H9 (cell line): ENCODE results near the gene CCL13. TPM values are rescaled to one million over a fixed set of nuclear protein-coding genes. Genes with fewer than 3 reads are reported as not detected.

Experiments used
- DNase-seq: peaks from one replicate; pipeline ENCODE4 v3.0.0-alpha.2; 2017
- H2AFZ ChIP-seq: one replicate; pipeline ENCODE4 v1.6.1; 2013; ENCODE audit warnings: mild to moderate bottlenecking, low read length, control low read depth, moderate library complexity
- H2AK5ac ChIP-seq: 2 replicates; pipeline ENCODE4 v1.6.1; 2013; ENCODE audit warnings: low read length, control low read depth, mixed read lengths; ENCODE audit not compliant: insufficient read length
- H2BK120ac ChIP-seq: one replicate; pipeline ENCODE4 v1.6.1; 2013; ENCODE audit warnings: low read depth, mild to moderate bottlenecking, low read length, control low read depth, inconsistent platforms; ENCODE audit not compliant: poor library complexity, severe bottlenecking
- H2BK12ac ChIP-seq: 2 replicates; pipeline ENCODE4 v1.6.1; 2013; ENCODE audit warnings: low read length, control low read depth, mixed read lengths, low read depth; ENCODE audit not compliant: insufficient read length
- H2BK15ac ChIP-seq: 2 replicates; pipeline ENCODE4 v1.6.1; 2013; ENCODE audit warnings: low read depth, low read length, control low read depth
- H2BK20ac ChIP-seq: one replicate; pipeline ENCODE4 v1.6.1; 2013; ENCODE audit warnings: low read depth, mild to moderate bottlenecking, low read length, control low read depth, inconsistent platforms; ENCODE audit not compliant: poor library complexity, severe bottlenecking
- H2BK5ac ChIP-seq: 2 replicates; pipeline ENCODE4 v1.6.1; 2013; ENCODE audit warnings: low read length, control low read depth, mixed read lengths; ENCODE audit not compliant: insufficient read length
- H3K14ac ChIP-seq: 2 replicates; pipeline ENCODE4 v1.6.1; 2013; ENCODE audit warnings: low read length, control low read depth; ENCODE audit not compliant: insufficient read depth
- H3K18ac ChIP-seq: 2 replicates; pipeline ENCODE4 v1.6.1; 2013; ENCODE audit warnings: low read depth, mild to moderate bottlenecking, mixed read lengths, low read length, control low read depth; ENCODE audit not compliant: insufficient read length
- H3K23ac ChIP-seq: 2 replicates; pipeline ENCODE4 v1.6.1; 2013; ENCODE audit warnings: low read length, control low read depth, mixed read lengths, low read depth; ENCODE audit not compliant: insufficient read length
- H3K23me2 ChIP-seq: 2 replicates; pipeline ENCODE4 v1.6.1; 2013; ENCODE audit warnings: low read depth, mild to moderate bottlenecking, mixed read lengths, low read length, control low read depth; ENCODE audit not compliant: insufficient read length, poor library complexity, severe bottlenecking
- H3K27ac ChIP-seq: 2 replicates; pipeline ENCODE4 v1.5.1; 2013; ENCODE audit warnings: low read length, control low read depth, mixed read lengths, low read depth; ENCODE audit not compliant: insufficient read length
- H3K27me3 ChIP-seq: 2 replicates; pipeline ENCODE4 v1.6.1; 2013; ENCODE audit warnings: low read length, control low read depth, inconsistent platforms; ENCODE audit not compliant: insufficient read depth
- H3K4ac ChIP-seq: 2 replicates; pipeline ENCODE4 v1.6.1; 2013; ENCODE audit warnings: low read depth, mild to moderate bottlenecking, control low read depth, inconsistent platforms, low read length, moderate library complexity
- H3K4me1 ChIP-seq: 2 replicates; pipeline ENCODE4 v1.6.1; 2013; ENCODE audit warnings: low read length, control low read depth, inconsistent platforms; ENCODE audit not compliant: insufficient read depth
- H3K4me2 ChIP-seq: 2 replicates; pipeline ENCODE4 v1.6.1; 2013; ENCODE audit warnings: low read length, control low read depth, mixed read lengths; ENCODE audit not compliant: insufficient read length, insufficient read depth
- H3K56ac ChIP-seq: 2 replicates; pipeline ENCODE4 v1.6.1; 2013; ENCODE audit warnings: low read depth, mild to moderate bottlenecking, mixed read lengths, low read length, control low read depth; ENCODE audit not compliant: insufficient read length
- H3K79me1 ChIP-seq: 2 replicates; pipeline ENCODE4 v1.6.1; 2013; ENCODE audit warnings: low read depth, mild to moderate bottlenecking, moderate library complexity, low read length, control low read depth, inconsistent platforms; ENCODE audit not compliant: insufficient read depth, poor library complexity, severe bottlenecking
- H3K79me2 ChIP-seq: 2 replicates; pipeline ENCODE4 v1.6.1; 2013; ENCODE audit warnings: low read length, control low read depth, inconsistent platforms; ENCODE audit not compliant: insufficient read depth
- H3K9ac ChIP-seq: 2 replicates; pipeline ENCODE4 v1.6.1; 2013; ENCODE audit warnings: low read length, control low read depth, mixed read lengths; ENCODE audit not compliant: insufficient read length; ENCODE audit errors: extremely low read depth
- H3K9me3 ChIP-seq: one replicate; pipeline ENCODE4 v1.6.1; 2013; ENCODE audit warnings: low read depth, low read length, inconsistent platforms; ENCODE audit not compliant: control insufficient read depth
- H3T11ph ChIP-seq: one replicate; pipeline ENCODE4 v1.6.1; 2013; ENCODE audit warnings: mild to moderate bottlenecking, low read length, control low read depth, inconsistent platforms
- H4K20me1 ChIP-seq: one replicate; pipeline ENCODE4 v1.6.1; 2013; ENCODE audit not compliant: control insufficient read depth, insufficient read length, insufficient read depth
- H4K5ac ChIP-seq: 2 replicates; pipeline ENCODE4 v1.6.1; 2013; ENCODE audit warnings: low read depth, mild to moderate bottlenecking, mixed read lengths, low read length, control low read depth; ENCODE audit not compliant: insufficient read length
- H4K8ac ChIP-seq: replicated peaks from 2 replicates; pipeline ENCODE4 v1.6.1; 2013; ENCODE audit warnings: low read length, control low read depth, mixed read lengths, low read depth; ENCODE audit not compliant: insufficient read length
- H4K91ac ChIP-seq: 2 replicates; pipeline ENCODE4 v1.6.1; 2013; ENCODE audit warnings: low read depth, mild to moderate bottlenecking, moderate library complexity, mixed read lengths, low read length, control low read depth; ENCODE audit not compliant: insufficient read length
- H3K27ac Mint-ChIP-seq, 3 experiments: 2 replicates in 2 of 3; 3 replicates in 1 of 3; pipeline ENCODE4 v1.8.0; 2020 to 2021; ENCODE audit warnings: mixed read lengths in 3 of 3, mild to moderate bottlenecking in 1 of 3, moderate library complexity in 1 of 3
- H3K27me3 Mint-ChIP-seq: 2 replicates; pipeline ENCODE4 v1.8.0; 2021; ENCODE audit warnings: low read depth, mild to moderate bottlenecking, moderate library complexity, mixed read lengths
- H3K36me3 Mint-ChIP-seq, 3 experiments: 2 replicates in 2 of 3; 3 replicates in 1 of 3; pipeline ENCODE4 v1.8.0; 2020 to 2021; ENCODE audit warnings: low read depth in 3 of 3, mixed read lengths in 3 of 3; ENCODE audit not compliant: insufficient read depth in 1 of 3
- H3K4me1 Mint-ChIP-seq, 2 experiments: 2 replicates each; pipeline ENCODE4 v1.8.0; 2020; ENCODE audit warnings: mixed read lengths in 2 of 2
- H3K4me3 Mint-ChIP-seq, 2 experiments: 2 replicates in 1 of 2; 3 replicates in 1 of 2; pipeline ENCODE4 v1.8.0; 2020 to 2021; ENCODE audit warnings: mild to moderate bottlenecking in 2 of 2, mixed read lengths in 2 of 2, moderate library complexity in 1 of 2
- H3K9me3 Mint-ChIP-seq, 2 experiments: 2 replicates in 1 of 2; 3 replicates in 1 of 2; pipeline ENCODE4 v1.8.0; 2020; ENCODE audit warnings: mild to moderate bottlenecking in 2 of 2, mixed read lengths in 2 of 2, moderate library complexity in 1 of 2
- WGBS: extraction: QIAGEN DNeasy Blood & Tissue Kit; methylation state at CpG from one replicate; pipeline ENCODE4 v1.1.7; 2013; ENCODE audit warnings: missing lambda C conversion rate, low lambda C conversion rate, mixed read lengths; ENCODE audit not compliant: insufficient read length; ENCODE audit errors: extremely low coverage; 5-methylcytosine and 5-hydroxymethylcytosine counted together
- total RNA-seq: library from RNA; stranded (reverse); gene quantifications from 2 replicates; pipeline ENCODE4 v1.2.1, GENCODE V29; 2021
- TF ChIP-seq, protein P1 (sequence below): fragments of 200-600 bp; sonication (generic); conservative IDR thresholded peaks from 3 replicates; pipeline ENCODE4 v1.8.0; 2021; ENCODE audit warnings: antibody characterized with exemption, mild to moderate bottlenecking

The CCL13 gene
- total RNA-seq, 1 experiment from 2014 or later: not detected

DNA sequence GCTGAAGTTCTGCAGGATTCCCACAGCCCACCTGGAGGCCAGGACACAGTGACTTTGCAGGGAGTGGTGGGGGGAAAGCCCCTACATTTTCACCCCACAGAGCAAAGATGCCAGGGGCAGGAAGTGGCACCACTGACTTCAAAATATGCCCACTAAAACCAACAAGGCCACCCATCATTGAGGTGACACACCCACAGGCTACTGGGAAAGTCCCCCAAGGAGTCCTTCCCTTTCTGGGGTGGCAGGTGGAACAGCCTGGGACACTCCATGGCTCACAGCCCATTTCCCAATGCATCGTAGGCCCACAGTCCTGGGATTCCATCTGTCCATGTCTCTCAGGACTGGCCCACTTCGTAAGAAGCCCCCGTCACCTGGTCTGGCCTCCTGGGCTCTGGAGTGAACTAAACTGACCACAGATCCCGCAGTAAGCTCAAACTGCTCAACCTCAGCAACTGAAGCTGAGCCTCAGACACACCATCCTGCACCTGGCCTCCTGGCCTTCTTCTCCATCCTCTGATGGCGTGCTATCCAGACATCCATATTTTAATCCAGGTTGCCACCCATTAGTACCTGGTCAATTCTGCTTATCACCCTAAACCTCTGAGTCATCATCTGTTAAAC lies 14.2 kb downstream of the CCL13 start:
- no peak overlapping the region for H2AFZ ChIP-seq
- H3K4me1 ChIP-seq: no peaks in the 10 kb centered on the region
- H3K27ac ChIP-seq: no peak overlapping the region
- no peak overlapping the region for H2BK15ac ChIP-seq
- H2BK12ac ChIP-seq: no peak overlapping the region
- no peaks in the 10 kb centered on the region; the same call in 1 of the 2 replicates for H3K27me3 Mint-ChIP-seq
- H4K5ac ChIP-seq: no peak overlapping the region
- no peaks in the 10 kb centered on the region for H4K20me1 ChIP-seq
- TF ChIP-seq, protein P1, sequence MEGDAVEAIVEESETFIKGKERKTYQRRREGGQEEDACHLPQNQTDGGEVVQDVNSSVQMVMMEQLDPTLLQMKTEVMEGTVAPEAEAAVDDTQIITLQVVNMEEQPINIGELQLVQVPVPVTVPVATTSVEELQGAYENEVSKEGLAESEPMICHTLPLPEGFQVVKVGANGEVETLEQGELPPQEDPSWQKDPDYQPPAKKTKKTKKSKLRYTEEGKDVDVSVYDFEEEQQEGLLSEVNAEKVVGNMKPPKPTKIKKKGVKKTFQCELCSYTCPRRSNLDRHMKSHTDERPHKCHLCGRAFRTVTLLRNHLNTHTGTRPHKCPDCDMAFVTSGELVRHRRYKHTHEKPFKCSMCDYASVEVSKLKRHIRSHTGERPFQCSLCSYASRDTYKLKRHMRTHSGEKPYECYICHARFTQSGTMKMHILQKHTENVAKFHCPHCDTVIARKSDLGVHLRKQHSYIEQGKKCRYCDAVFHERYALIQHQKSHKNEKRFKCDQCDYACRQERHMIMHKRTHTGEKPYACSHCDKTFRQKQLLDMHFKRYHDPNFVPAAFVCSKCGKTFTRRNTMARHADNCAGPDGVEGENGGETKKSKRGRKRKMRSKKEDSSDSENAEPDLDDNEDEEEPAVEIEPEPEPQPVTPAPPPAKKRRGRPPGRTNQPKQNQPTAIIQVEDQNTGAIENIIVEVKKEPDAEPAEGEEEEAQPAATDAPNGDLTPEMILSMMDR: no peak
- no peak overlapping the region for H3T11ph ChIP-seq
- H3K36me3 Mint-ChIP-seq: no peaks in the 10 kb centered on the region
- H3K4me3 Mint-ChIP-seq: no peak overlapping the region
- H3K9ac ChIP-seq: no peak overlapping the region
- H3K18ac ChIP-seq: no peak overlapping the region
- H3K9me3 ChIP-seq: no peaks in the 10 kb centered on the region
- H3K4me2 ChIP-seq: no peak overlapping the region
- H3K79me1 ChIP-seq: no peaks in the 10 kb centered on the region
- H4K91ac ChIP-seq: no peak overlapping the region
- no peaks in the 10 kb centered on the region for H3K9me3 Mint-ChIP-seq
- no peaks in the 10 kb centered on the region for H3K79me2 ChIP-seq
- no peak overlapping the region for H3K56ac ChIP-seq
- peak; percentile 22 for DNase-seq
- H3K4me1 Mint-ChIP-seq: peaks cover 11 to 22% of the 10 kb centered on the region in 2 experiments; a peak in 3 of 4 replicates
- no peak overlapping the region for H2BK120ac ChIP-seq
- no peak overlapping the region for H3K4ac ChIP-seq
- H2BK5ac ChIP-seq: no peak overlapping the region
- H3K23me2 ChIP-seq: no peaks in the 10 kb centered on the region
- WGBS: no CpG with 5 or more reads among the region's 5 CpGs
- H3K27ac Mint-ChIP-seq: no peak overlapping the region
- no peak overlapping the region for H2AK5ac ChIP-seq
- no peak overlapping the region for H3K23ac ChIP-seq
- no peak overlapping the region; the same call in 1 of the 2 replicates for H3K14ac ChIP-seq
- no peak overlapping the region for H2BK20ac ChIP-seq
- no peak overlapping the region for H4K8ac ChIP-seq
- H3K27me3 ChIP-seq: no peaks in the 10 kb centered on the region
